GM18861 (cell line): ENCODE data around the gene CAMTA1.

Source experiments
- ATAC-seq: cut with Tn5 transposase; IDR thresholded peaks from one replicate; pipeline ENCODE4 v1.9.1; 2021; ENCODE audit not compliant: unreplicated experiment

Gene CAMTA1

DNA sequence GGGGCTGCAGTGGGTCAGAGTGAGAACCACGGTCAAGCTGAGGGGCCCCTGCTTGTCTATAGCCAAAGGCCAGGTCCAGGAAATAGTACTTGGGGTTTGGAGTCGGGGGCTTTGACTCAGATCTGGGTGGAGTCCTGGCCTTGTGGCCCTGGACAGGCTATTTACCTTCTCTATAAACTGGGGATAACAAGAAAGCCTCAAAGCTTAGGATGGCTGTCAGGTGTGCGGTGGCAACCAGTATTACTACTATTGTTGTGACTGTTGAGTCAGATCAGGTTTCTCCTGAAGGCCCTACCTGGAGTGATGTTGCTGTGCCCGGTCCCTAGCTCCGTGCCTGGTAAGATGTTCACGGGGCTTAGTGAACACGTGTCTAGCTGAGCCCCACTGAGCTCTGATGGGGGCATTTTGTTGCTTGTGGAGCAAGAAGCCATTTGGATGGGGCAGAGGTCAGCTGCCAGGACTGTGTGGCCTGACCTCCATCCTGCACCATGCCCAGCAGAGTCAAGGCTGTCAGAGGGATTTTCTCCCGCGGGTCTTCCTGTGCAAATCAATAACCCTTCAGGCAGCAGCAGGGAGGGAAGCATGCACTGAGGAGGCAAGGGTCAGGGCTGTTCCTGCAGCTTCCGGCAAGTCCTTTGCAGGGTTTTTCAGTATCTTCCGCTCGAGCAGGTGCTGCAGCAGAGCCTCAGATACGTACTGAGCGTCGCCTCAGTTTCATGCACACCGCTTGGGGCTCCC lies 170.3 kb downstream of the CAMTA1 start:
- no peak for ATAC-seq

DNA sequence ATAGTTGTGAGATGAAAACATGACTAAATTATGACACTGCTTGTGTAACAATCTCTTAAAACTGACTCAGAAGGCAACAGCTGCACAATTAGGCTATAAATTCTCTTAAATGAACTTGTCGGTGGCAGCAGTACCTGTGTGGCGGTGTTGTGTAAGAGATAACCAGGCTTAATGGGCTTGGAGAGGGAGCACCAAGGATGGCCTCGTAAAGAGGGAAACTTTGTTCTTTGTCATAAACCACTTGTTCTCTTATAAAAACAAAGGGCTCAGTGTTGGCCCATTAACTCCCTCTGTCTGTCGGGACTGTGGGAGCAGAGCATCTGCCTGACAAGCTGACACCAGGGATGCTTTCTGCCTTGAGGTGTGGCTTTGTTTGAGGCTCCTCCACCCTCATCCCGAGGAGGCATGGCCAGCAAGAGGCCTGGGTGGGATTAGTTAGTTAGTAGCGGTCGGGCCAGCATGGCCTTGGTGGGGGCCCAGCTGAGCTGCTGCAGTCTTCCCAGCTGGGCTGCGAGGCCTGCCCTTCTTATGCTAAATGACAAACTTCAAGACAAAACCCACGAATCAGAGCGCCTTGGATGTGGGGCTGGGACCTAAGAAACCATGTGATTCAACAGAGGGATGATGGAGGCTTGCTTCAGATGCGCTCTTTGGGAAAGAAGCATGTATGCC lies 171.4 kb downstream of the CAMTA1 start:
- ATAC-seq, result no peak

DNA sequence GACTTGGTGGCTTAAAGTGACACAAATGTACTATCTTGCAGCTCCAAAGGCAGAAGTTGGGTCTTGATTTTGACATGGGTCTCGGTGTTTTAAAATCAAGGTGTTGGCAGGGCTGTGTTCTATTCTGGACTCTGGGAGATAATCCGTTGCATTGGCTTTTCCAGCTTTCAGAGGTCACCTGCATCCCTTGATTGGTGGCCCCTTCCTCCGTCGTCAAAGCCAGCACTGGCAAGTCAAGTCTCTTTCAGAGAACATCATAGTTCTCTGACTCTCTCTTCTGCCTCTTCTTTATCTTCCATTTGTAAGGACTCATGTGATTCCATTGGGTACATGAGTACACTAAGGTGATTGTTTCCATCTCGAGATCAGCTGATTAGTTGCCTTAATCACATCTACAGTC lies 172.1 kb downstream of the CAMTA1 start:
- ATAC-seq, result no peak

DNA sequence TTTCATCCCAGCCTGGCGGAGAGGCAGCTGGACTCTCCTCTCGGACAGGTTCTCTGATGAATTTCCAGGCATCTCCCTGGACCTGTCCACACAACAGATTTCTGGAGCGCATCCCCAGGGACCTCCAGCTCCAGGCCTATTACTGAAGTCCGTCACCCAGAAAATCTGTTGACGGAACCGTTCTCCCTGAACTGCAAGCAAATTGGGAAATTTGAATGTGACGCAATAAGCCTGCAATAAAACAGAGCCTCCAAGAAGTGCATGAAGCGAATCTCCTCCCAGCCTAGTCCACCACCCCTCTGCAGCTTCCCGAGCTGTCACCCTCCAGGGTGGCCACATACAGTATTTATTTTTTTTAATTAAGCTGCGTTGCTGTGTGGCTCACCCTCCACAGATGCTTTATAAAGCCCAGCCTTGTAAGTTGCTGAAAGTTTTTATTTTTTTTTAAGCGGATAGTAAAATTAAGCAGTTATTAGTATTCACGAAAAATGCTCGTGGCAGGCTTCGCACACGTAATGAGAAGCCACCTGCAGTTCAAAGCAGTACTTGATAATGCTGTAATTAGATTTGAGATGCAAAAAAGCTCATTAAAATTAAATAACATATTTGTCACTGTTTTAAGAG lies 173.3 kb downstream of the CAMTA1 start:
- no peak for ATAC-seq

DNA sequence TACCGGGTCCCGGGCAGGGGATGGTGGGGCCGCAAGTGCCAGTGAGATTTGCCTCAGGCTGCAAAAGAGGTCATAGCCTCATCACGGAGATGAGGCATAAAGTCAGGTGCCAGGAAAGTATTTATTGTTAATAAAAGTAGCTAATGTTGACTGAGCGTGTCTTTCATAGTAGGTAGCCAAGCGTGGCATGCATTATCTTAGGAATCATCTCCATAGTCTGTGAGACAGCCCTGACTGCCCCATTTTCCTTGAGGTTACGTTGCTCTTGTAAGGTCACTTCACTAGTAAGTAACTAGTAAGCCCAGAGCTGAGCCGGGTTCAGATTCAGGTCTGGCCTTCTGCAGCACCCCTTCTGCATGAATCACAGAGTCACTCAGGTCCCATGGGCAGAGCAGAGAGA lies 174.2 kb downstream of the CAMTA1 start:
- ATAC-seq, result no peak

DNA sequence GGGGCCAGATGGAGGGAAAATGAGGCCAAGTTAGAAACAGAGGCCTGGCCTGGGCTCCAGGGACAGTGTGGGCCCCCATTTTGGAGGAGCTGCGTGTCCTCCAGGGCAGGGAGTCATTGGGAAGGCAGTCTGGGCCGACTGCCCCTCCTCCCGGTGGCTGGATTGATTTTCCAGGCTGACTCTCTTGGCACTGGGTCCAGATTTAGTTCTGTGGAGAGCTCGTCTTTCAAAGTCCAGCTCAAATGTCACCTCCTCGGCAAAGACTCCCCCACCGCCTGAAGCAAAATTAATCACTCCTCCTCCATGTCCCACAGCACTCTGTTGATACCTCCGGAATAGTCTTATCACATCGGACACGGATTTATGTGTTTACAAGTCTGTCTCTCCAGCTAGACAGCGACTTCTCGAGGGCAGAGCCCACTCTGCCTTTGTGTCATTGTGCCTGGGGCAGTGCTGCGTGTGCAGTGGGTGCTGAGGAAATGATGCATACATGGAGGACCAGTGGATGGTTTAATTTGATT lies 175.1 kb downstream of the CAMTA1 start:
- ATAC-seq, result no peak

DNA sequence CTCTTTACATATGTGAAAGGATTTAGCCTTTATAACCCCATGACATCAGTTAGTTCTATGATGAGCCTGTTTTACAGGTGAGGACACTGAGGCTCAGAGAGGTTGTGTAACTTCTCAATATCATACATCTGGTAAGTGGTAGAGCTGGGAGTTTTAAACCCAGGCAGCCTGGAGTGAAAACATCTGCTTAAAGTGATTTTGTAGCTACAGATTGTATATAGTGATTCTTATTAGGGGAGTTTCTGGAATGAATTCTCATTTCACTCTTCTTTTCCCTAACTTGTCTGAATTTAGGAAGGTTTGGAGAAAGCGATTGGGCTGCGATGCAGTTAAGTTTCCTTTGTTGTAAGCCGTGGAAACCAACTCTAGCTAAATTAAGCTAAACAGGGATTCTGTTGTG lies 175.6 kb downstream of the CAMTA1 start:
- no peak for ATAC-seq

DNA sequence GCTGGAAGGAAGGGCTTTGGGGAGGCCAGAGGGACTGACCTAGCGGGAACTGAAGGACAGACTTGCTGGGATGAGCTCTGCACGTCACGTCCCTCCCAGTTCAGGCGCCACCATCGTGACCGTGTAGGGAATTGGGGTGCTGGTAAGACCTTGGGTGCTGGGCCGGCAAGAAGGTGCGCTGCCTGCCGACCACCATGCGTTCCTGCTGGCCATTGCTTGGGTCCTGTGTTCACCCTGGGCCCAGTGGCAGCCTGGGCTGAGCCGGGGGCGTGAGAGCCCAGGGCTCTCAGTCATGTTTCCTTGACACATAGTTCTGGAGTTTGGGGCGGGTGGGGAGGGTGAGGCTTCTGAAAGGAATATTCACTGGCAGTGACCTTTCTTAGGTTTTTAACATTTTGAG lies 176.0 kb downstream of the CAMTA1 start:
- ATAC-seq, result no peak

DNA sequence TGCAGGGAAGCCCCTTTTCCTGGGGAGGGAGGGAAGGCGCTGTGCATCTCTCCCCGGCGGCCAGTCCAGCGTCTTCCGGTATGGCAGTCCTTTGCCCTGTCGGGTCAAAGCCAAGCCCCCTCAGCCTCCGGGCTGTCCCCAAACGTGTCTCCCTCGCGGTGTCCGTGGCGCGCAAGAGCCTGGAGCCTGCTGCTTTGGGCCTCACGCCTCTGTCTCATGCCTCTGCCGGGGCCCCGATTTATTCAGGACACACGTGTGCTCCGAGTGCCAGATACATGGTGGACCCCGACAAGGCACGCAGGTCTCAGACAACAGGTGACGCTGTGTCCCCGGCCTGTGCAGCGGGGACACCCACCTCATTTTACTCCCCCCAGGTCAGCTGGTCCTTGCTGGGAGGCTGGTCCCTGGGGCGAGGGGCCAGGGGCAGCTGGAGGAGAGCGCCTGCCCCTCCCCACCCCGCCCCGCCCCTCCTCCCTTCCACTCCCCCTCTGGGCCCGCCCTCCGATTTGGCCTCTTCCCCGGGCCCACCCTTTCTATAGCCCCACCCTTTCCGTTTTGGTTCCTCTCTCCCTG lies 176.7 kb downstream of the CAMTA1 start:
- ATAC-seq, result no peak

DNA sequence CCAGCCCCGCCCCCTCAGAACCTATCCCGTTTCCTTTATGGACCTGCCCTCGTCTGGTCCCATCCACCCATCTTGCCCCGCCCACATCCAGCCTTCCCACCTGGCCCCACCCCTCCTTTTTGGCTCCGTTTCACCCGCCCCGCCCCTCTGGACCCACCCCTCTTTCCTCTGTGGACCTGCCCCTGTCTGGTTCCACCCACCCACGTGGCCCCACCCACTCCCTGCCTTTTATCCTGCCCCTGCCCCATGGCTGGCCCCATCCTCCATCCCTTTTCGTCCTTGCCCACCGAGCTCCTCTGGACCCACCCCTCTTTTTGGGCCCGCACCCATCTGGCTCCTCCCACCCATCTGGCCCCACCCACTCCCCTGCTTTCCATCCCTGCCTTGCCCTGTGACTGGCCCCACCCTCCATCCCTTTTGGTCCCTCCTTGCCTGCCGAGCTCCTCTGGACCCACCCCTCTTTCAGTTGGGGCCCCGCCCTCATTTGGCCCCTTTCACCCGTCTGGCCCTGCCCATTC lies 177.3 kb downstream of the CAMTA1 start:
- no peak for ATAC-seq

DNA sequence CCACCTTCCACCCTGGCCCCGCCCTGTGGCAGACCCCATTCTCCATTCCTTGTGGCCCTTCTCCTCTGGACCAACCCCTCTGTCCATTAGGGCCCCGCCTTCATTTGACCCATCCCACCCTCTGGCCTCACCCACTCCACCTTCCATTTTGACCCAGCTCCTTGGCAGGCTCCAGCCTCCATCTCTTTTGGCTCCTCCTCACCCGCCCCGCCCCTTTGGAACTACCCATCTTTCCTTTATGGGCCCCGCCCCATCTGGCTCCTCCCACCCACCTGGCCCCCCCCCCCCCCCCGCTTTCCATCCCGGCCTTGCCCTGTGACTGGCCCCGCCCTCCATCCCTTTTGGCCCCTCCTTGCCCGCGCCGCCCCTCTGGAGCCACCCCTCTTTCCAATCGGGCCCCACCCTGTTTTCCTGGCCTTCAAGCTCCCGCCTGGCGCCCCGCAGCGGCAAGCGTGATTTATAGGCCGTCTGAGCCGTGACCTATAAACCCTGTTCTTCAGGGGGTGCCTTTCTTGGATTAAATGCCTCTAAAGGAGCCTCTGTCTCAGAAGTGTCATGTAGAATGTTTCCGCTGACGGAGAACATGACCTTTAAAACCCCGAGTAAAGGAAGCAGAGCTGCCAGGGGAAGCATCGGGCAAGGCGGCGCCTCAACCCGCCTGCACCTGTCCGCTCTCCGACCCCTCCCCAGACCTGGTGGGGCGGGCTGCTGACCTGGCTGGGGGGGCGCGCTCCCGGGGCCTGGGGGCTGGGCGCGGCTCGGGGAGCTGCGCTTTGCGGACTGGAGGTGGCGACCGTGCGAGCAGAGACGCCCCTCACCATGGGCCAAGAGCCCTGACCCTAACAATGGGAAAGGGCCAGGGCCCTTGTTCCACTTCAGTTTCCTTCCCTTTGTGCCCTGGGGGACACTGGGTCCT lies 178.0 kb downstream of the CAMTA1 start:
- ATAC-seq, result no peak

DNA sequence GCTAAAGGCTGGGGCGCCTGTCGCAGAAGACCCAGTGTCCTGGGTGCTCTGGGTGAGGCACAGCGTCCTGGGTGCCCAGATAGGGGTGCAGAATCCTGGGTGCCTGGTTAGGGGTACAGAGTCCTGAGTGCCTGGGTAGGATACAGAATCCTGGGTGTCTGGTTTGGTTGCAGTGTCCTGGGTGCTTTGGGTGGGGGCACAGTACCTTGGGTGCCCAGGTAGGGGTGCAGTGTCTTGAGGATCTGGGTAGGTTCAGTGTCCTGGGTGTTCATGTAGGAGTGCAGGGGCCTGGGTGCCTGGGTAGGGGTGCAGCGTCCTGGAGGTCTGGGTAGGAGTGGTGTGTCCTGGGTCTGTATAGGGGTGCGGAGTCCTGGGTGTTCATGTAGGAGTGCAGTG lies 178.7 kb downstream of the CAMTA1 start:
- no peak for ATAC-seq

DNA sequence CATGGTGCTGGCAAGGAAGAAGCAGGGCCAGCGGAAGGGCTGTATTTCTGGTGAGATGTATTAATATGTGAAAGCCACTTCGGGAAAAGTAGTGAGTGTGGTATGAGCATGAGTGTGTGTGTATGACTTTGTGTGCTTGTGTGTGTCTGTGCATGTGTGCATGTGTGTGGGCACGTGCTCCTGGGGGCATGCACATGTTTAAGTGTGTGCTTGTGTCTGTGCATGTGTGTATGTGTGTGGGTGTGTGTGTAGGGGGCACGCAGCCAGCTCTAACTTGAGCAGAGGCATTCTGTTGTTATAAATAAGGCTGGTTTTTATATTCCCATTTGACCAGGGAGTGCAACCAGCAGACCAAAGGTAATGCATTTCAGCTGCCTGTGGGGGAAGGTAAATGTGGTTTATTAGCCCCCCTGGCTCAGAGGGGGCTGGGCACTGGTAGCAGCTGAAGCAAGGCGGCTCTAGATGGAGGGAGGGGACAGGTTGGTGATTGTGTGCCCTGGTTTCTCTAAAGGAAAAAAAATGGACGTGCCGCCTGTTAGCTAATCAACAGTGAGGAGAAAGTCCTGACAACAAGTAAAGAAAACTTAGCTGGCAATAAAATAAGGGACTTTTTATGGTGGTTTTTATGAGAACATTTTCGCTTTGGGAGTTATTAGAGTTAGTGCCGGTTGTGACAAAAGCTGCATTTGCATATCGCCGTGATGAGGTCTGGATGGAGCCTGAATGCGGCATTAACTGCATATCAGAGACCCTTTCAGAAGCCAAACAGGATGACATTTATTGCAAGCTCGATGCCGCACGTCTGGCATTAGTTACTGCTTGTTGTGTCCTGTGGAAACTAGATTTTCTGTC lies 180.1 kb downstream of the CAMTA1 start:
- no peak for ATAC-seq

DNA sequence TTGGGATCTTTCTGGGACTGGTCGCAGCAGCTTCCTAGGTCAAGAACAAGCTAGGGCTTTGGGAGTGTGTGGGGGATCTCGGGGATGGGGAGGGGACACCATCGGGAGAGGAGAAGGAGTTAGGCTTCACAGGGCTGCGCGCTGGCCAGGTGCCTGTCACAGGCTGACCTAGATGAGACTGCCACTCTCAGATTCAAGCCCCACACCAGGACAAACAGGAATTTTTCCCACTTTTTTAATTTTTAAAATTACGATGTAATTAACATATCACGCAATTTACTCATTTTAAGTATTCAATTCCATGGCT lies 180.6 kb downstream of the CAMTA1 start:
- no peak for ATAC-seq

DNA sequence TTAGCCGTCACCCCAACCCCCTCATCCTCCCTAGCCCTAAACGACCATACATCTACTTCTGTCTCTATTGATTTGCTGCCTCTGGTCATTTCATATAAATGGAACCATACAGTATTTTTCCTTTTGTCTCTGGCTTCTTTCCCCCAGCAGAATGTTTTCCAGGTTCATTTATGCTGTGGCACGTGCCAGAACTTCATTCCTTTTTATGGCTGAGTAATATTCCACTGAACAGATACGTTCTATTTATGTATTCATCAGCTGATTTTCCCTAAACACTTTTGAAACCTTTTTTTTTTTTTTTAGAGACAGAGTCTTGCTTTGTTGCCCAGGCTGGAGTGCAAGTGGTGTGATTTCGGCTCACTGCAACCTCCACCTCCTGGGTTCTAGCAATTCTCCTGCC lies 181.1 kb downstream of the CAMTA1 start:
- no peak for ATAC-seq

DNA sequence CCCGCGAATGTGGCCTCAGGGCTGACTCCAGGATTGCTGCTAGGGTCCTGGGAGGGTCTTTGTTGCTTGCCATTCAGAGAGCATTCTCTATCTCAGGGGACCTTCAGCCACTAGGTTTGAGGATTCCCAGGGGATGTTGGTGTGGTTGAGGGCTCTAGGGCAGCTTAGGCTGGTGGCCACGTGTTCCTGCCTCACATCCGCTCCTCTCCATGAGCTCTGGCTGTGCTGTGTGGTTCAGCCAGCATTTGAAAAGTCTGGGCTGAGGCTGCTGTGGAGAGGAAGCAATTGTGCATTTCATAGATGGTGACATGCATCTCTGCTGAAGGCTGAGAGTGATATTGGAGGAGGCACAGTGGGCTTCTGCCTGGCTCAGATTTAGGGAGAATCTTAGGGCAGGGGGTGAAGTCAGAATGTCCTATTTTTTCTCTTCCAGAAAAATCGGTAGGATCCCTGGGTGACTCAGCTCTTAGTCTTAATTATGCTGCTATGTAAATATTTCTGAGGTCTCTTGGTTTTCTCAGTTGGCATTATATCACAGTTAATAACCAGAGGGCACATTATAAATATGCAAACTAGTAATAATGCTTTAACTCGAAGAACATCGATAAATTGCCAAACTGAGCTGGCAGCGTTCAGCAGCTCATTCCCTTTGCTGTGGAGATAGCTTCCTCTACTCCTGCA lies 182.3 kb downstream of the CAMTA1 start:
- no peak for ATAC-seq

DNA sequence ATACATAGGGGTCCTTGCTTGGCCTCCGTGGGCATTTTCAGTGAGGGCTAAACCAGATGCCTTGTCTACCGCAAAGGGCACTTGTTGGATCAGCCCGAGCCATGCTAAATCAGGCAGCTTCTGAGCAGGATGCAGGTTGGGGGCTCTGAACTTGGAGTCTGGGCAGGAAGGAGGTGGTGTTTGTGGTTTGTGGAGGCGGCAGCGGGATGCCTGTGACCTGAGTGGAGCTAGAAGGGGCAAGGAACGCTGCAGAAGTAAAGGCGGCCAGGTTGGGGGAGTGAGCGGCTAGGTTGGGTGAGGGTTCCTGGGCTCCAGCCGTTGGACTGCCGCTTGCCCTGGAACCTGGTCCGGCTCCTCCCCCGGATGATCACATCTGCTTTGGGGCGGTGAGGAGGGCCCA lies 183.9 kb downstream of the CAMTA1 start:
- no peak for ATAC-seq

DNA sequence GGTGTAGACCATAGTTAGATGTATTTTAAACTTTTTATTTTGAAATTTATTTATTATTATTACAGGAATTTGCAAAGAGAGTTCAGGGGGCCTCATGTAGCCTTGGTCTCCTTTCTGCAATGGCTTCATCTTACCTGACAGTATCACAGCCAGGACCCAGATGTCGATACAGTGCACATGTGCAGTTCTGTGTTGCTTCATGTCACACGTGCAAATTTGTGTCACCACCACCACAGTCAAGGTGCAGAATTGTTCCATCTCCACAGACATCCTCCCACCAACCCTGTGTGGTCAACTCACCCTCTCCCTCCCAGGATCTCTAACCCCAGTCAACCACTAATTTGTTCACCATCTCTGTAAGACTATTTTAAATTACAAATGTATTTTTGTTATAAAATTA lies 184.5 kb downstream of the CAMTA1 start:
- ATAC-seq, result no peak

DNA sequence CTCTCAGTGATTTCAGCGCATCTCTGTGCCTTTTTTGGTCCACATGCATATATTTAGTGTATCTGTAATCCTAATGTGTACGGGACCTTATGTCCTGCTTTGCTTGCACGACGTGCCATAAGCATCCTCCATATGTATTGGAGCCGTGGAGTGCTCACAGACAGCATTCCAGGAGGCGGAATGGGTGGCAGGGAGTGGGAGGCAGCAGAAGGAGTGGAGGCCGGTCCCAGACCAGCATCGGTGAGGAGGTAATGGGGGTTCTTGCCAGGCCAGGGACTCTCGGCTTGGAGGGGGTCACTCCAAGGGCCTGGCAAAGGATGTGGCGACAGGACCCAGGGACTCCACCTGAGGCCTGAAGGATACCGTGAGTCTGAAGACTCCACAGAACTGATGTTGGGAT lies 185.0 kb downstream of the CAMTA1 start:
- ATAC-seq, result no peak
